OCI-LY3 (cell line): ENCODE data around the gene TRIM7.

Experiments
- H2AFZ ChIP-seq: fragments of 200-600, 300-600 bp; shearing (Covaris generic); 2 replicates; pipeline ENCODE4 v1.6.0; 2014; ENCODE audit warnings: antibody characterized with exemption, low read depth, low read length
- H3K27ac ChIP-seq: fragments of 200-600, 300-600 bp; sonication (generic); 2 replicates; pipeline ENCODE4 v1.5.1; 2014; ENCODE audit warnings: mild to moderate bottlenecking, low read length, moderate library complexity, mixed read lengths
- H3K27me3 ChIP-seq: fragments of 200-600, 300-600 bp; sonication (generic); 2 replicates; pipeline ENCODE4 v1.6.1; 2014; ENCODE audit warnings: low read depth, low read length, mixed read lengths
- H3K36me3 ChIP-seq: fragments of 200-600, 300-600 bp; sonication (generic); replicated peaks from 2 replicates; pipeline ENCODE3; 2014; ENCODE audit warnings: low read depth, low read length, mixed read lengths
- H3K4me1 ChIP-seq: fragments of 300-600, 200-600 bp; sonication (generic); 2 replicates; pipeline ENCODE4 v1.6.1; 2014; ENCODE audit warnings: low read length, mixed read lengths
- H3K4me2 ChIP-seq: fragments of 200-600, 300-600 bp; sonication (generic); 2 replicates; pipeline ENCODE4 v1.6.1; 2014; ENCODE audit warnings: low read length, mixed read lengths
- H3K4me3 ChIP-seq: fragments of 300-600, 200-600 bp; sonication (generic); 2 replicates; pipeline ENCODE4 v1.5.1; 2014; ENCODE audit warnings: antibody characterized with exemption, mild to moderate bottlenecking, low read length, moderate library complexity
- H3K79me2 ChIP-seq: fragments of 300-600, 200-600 bp; shearing (Covaris generic); 2 replicates; pipeline ENCODE4 v1.6.1; 2014; ENCODE audit warnings: mild to moderate bottlenecking, low read length, mixed read lengths
- H3K9ac ChIP-seq: fragments of 300-600, 200-600 bp; shearing (Covaris generic); 2 replicates; pipeline ENCODE4 v1.6.0; 2014; ENCODE audit warnings: mild to moderate bottlenecking, low read length, moderate library complexity
- H3K9me3 ChIP-seq: fragments of 200-600, 300-600 bp; shearing (Covaris generic); 2 replicates; pipeline ENCODE4 v1.6.1; 2014; ENCODE audit warnings: low read length, mixed read lengths; ENCODE audit not compliant: insufficient read depth
- H4K20me1 ChIP-seq: fragments of 200-600, 300-600 bp; sonication (generic); 2 replicates; pipeline ENCODE4 v1.6.1; 2016; ENCODE audit warnings: low read length, mixed read lengths; ENCODE audit not compliant: insufficient read depth
- EZH2phosphoT487 ChIP-seq: fragments of 200-600 bp; shearing (Covaris generic); IDR thresholded peaks from 2 replicates; pipeline ENCODE4 v1.6.1; 2018; ENCODE audit warnings: antibody characterized with exemption, mixed run types, low read depth
- TF ChIP-seq, protein P1 (sequence below): fragments of 200-600, 300-600 bp; sonication (generic); IDR thresholded peaks from 2 replicates; pipeline ENCODE4 v1.5.1; 2014; ENCODE audit warnings: antibody characterized with exemption, low read length, low read depth

Gene TRIM7

GRCh38 chr5:181242031-181242451 is 37.0 kb upstream of the TRIM7 start:
- TF ChIP-seq, protein P1, sequence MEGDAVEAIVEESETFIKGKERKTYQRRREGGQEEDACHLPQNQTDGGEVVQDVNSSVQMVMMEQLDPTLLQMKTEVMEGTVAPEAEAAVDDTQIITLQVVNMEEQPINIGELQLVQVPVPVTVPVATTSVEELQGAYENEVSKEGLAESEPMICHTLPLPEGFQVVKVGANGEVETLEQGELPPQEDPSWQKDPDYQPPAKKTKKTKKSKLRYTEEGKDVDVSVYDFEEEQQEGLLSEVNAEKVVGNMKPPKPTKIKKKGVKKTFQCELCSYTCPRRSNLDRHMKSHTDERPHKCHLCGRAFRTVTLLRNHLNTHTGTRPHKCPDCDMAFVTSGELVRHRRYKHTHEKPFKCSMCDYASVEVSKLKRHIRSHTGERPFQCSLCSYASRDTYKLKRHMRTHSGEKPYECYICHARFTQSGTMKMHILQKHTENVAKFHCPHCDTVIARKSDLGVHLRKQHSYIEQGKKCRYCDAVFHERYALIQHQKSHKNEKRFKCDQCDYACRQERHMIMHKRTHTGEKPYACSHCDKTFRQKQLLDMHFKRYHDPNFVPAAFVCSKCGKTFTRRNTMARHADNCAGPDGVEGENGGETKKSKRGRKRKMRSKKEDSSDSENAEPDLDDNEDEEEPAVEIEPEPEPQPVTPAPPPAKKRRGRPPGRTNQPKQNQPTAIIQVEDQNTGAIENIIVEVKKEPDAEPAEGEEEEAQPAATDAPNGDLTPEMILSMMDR, result no peak
- no peak for TF ChIP-seq EZH2phosphoT487
- Histone ChIP-seq H3K27ac (peak overlapping the region; percentile 93), H4K20me1 (peaks cover 46% of the 10 kb centered on the region), H3K9me3 (no peaks in the 10 kb centered on the region), H3K79me2 (peaks cover 65% of the 10 kb centered on the region), H2AFZ (no peak overlapping the region), H3K4me1 (peaks cover 20% of the 10 kb centered on the region), H3K27me3 (no peaks in the 10 kb centered on the region), H3K4me3 (peak overlapping the region; percentile 95), H3K36me3 (peaks cover 51% of the 10 kb centered on the region), H3K4me2 (peak overlapping the region; percentile 89), H3K9ac (peak overlapping the region; percentile 95)

GRCh38 chr5:181241393-181241975 is 36.5 kb upstream of the TRIM7 start:
- no peak overlapping the region for H2AFZ ChIP-seq
- peaks cover 56% of the 10 kb centered on the region for H3K36me3 ChIP-seq
- H3K9me3 ChIP-seq, result no peaks in the 10 kb centered on the region
- peak overlapping the region; percentile 89 for H3K4me2 ChIP-seq
- H3K79me2 ChIP-seq, result peaks cover 59% of the 10 kb centered on the region
- H4K20me1 ChIP-seq, result peaks cover 51% of the 10 kb centered on the region
- H3K27ac ChIP-seq, result peak overlapping the region; percentile 93; the same call in 1 of the 2 replicates
- peak overlapping the region; percentile 95; the same call in 1 of the 2 replicates for H3K9ac ChIP-seq
- no peaks in the 10 kb centered on the region for H3K27me3 ChIP-seq
- peak overlapping the region; percentile 95 for H3K4me3 ChIP-seq
- H3K4me1 ChIP-seq, result peaks cover 19% of the 10 kb centered on the region
- TF ChIP-seq, protein P1, result no peak
- no peak for TF ChIP-seq EZH2phosphoT487

GRCh38 chr5:181239062-181239663 is 34.2 kb upstream of the TRIM7 start:
- Histone ChIP-seq H3K4me2 (no peak overlapping the region), H3K9me3 (no peaks in the 10 kb centered on the region), H3K4me1 (peaks cover 11% of the 10 kb centered on the region), H3K79me2 (peaks cover 44% of the 10 kb centered on the region), H3K27ac (no peak overlapping the region), H3K27me3 (no peaks in the 10 kb centered on the region), H4K20me1 (peaks cover 59% of the 10 kb centered on the region), H3K36me3 (peaks cover 68% of the 10 kb centered on the region), H3K4me3 (no peak overlapping the region), H3K9ac (no peak overlapping the region), H2AFZ (no peak overlapping the region)
- no peak for TF ChIP-seq EZH2phosphoT487
- TF ChIP-seq, protein P1, result no peak

GRCh38 chr5:181237729-181238385 is 32.9 kb upstream of the TRIM7 start:
- Histone ChIP-seq H3K4me2 (no peak overlapping the region), H3K27me3 (no peaks in the 10 kb centered on the region), H2AFZ (no peak overlapping the region), H3K79me2 (peaks cover 34% of the 10 kb centered on the region), H3K36me3 (peaks cover 69% of the 10 kb centered on the region), H4K20me1 (peaks cover 57% of the 10 kb centered on the region), H3K9ac (no peak overlapping the region), H3K27ac (no peak overlapping the region), H3K9me3 (no peaks in the 10 kb centered on the region), H3K4me1 (peaks cover 11% of the 10 kb centered on the region), H3K4me3 (no peak overlapping the region)
- TF ChIP-seq EZH2phosphoT487, result no peak
- TF ChIP-seq, protein P1, result no peak
